Activated T-cell treated with anti-CD3 and anti-CD28 coated beads, Interleukin-2, amount 50 U/mL, for 4 hours (primary cell): ENCODE results near the gene RND2. TPM values are rescaled to one million over a fixed set of nuclear protein-coding genes. Genes with fewer than 3 reads are reported as not detected.
"Not testable (repeated sequence)": the region's sequence is repeated elsewhere in the genome, so short reads cannot be mapped to it uniquely, and the experiment has no call there.

Experiments
- ATAC-seq, 2 donors: fragments of 200-7000 bp; cut with Tn5 transposase; one replicate each; pipeline ENCODE4 v1.10.0; 2021
- DNase-seq: peaks from one replicate; pipeline ENCODE4 v3.0.0-alpha.2; 2020
- H3K27me3 Mint-ChIP-seq: one replicate; pipeline ENCODE4 v1.8.0; 2021; ENCODE audit warnings: low read depth, mixed read lengths
- H3K36me3 Mint-ChIP-seq: one replicate; pipeline ENCODE4 v1.8.0; 2022; ENCODE audit warnings: mixed read lengths; ENCODE audit not compliant: insufficient read depth
- H3K4me1 Mint-ChIP-seq: one replicate; pipeline ENCODE4 v1.8.0; 2021; ENCODE audit warnings: low read depth, mixed read lengths
- H3K4me3 Mint-ChIP-seq: one replicate; pipeline ENCODE4 v1.8.0; 2021; ENCODE audit warnings: mild to moderate bottlenecking, moderate library complexity, mixed read lengths
- H3K9me3 Mint-ChIP-seq: one replicate; pipeline ENCODE4 v1.8.0; 2021; ENCODE audit warnings: mixed read lengths
- total RNA-seq, 3 donors: library from RNA; stranded (reverse); gene quantifications; one replicate each; pipeline ENCODE4 v1.2.1, GENCODE V29; 2021

Gene RND2
- total RNA-seq, 3 donors from 2014 or later = 0.13 to 0.33 (median 0.24) TPM

DNA sequence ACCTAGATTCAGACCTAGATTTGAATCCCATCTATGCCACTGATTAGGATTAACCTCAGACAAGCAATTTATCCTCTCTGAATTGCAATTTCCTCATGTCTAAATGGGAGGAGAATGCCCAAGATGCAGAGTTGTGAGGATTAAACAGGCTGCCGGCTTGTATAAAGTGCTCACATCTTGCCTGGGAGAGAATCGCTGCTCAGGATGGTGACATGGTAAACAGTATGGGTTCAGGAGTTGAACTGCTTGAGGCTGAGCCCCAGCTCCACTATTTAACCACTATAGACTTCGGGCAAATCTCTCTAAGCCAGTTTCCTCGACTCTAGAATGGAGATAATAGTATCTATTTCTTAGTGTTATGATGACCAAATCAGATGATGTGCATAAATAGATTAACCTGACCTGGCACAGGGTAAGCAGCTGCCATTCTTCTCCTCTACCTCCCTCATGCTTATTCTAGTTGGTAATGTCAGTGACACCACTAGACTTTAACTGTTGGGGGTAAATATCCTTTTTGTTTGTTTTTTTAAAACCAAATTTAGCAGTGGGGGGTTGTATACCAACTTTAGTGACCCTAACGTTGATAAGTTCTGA is 27.5 kb upstream of the RND2 start:
- peaks cover 32% of the 10 kb centered on the region for H3K36me3 Mint-ChIP-seq
- H3K4me1 Mint-ChIP-seq = peaks cover 21% of the 10 kb centered on the region
- peak overlapping the region; percentile 98 for H3K4me3 Mint-ChIP-seq
- H3K27me3 Mint-ChIP-seq = no peaks in the 10 kb centered on the region
- no peak for DNase-seq
- no peaks in the 10 kb centered on the region for H3K9me3 Mint-ChIP-seq
- no peak for ATAC-seq

DNA sequence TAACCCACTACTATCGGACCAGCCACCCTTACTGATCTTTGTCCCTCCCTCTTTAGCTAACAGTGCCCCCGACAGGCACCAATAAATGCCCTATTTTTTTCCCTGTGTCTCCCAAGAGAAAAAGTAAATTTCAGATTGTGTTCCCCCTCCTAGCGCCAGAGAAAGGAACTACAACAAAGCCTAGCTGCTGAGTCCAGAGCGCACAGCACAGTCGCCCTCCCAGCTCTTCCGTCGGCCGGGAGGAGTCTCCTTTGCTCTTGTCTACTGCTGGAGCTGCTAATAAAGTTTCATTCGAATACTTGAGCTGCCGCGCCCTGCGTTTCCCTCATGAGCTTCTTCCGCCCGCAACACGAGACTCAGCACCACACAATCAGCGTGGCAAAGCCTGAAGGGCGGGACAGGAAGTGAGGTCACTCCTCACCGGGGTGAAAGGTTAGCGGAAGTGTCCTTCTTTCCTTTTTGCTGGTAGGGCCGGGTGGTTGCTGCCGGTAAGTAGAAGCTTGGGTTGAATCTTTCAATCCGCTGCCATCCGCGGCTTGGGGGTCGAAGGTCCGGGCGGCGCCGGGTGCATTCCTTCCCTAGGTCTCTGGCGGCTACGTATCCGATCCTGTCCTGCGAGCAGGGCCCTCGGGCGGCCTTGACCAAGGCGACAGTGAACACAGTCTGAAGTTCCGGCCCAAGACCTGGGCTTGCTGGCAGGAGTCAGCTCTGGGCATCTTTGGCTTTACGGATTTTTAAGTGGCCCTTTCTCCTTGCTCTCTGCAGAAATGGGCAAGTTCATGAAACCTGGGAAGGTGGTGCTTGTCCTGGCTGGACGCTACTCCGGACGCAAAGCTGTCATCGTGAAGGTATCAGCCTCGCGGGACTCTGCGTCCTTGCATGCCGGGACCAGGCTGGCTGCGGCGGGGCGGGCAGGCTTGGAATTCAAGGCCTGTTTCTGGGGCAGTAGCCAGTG is 26.8 kb upstream of the RND2 start, which contains the start of gene RPL27:
Gene RPL27 (plus strand): TSS at position 436 of the 955 bp plus-strand sequence. CDS start 332 bp downstream, at position 768.
- H3K36me3 Mint-ChIP-seq = peaks cover 34% of the 10 kb centered on the region
- H3K27me3 Mint-ChIP-seq = no peaks in the 10 kb centered on the region
- H3K9me3 Mint-ChIP-seq = no peaks in the 10 kb centered on the region
- peaks cover 21% of the 10 kb centered on the region for H3K4me1 Mint-ChIP-seq
- peak; percentile 95 to 96 for ATAC-seq
- peak within 1 kb of the TSS; percentile 98 for H3K4me3 Mint-ChIP-seq
- DNase-seq = peak; percentile 97

- H3K36me3 Mint-ChIP-seq = peaks cover 37% of the 10 kb centered on the region
- no peak for DNase-seq
Measured at GRCh38 chr17:42999003-42999525, 26.0 kb upstream of the RND2 start.

DNA sequence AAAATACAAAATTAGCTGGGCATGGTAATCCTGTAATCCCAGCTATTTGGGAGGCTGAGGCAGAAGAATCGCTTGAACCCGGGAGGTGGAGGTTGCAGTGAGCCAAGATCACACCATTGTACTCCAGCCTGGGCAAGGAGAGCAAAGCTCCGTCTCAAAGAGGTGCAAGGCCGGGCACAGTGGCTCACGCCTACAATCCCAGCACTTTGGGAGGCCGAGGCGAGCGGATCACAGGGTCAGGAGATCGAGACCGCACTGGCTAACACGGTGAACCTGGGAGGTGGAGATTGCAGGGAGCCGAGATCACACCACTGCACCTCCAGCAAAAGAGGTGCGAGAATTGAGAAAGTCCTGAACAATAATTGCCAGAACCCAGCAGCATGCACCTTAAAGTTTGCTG is 24.1 kb upstream of the RND2 start:
- not testable (repeated sequence) for ATAC-seq, H3K27me3 Mint-ChIP-seq, H3K9me3 Mint-ChIP-seq, DNase-seq
- Mint-ChIP-seq H3K4me3 (peak overlapping the region; percentile 35), H3K4me1 (peaks cover 21% of the 10 kb centered on the region), H3K36me3 (peaks cover 37% of the 10 kb centered on the region)

More at GRCh38 chr17:42999003-42999525, 26.0 kb upstream of the RND2 start:
- Mint-ChIP-seq H3K27me3 (no peaks in the 10 kb centered on the region), H3K4me3 (peak overlapping the region; percentile 98), H3K9me3 (no peaks in the 10 kb centered on the region), H3K4me1 (peaks cover 21% of the 10 kb centered on the region)
- no peak for ATAC-seq

DNA sequence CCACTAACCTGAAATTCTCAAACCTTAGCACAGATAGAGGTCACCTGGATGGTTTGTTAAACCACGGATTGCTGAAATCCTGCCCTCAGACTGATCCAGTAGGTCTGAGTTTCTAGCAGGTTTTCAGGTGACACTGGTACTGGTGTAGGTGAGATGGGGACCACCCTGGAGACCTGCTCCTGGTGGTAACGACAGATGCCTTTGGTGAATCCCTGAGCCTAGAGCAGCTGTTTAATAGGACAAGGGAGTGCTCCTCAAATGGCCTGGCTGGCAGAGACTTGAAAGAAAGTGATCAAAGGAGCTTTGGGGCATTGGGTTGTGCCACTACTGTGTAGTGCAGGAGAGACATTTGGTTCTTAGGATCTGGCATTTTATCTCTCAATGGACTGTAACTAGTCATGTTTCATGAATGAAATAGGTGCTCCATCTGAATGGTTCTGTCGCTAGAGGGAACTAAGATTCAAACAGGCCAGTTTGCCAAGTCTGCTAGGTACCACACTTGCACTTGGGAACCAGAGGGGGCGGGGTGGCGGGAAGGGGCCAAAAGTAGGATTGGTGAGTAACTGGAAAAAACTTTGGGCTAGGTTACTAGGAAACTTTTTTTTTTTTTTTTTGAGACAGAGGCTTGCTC is 21.4 kb upstream of the RND2 start:
- Mint-ChIP-seq H3K4me3 (no peak overlapping the region), H3K27me3 (no peaks in the 10 kb centered on the region), H3K4me1 (peaks cover 30% of the 10 kb centered on the region), H3K9me3 (no peaks in the 10 kb centered on the region), H3K36me3 (peaks cover 35% of the 10 kb centered on the region)
- ATAC-seq (no peak), DNase-seq (no peak)

- no peaks in the 10 kb centered on the region for H3K9me3 Mint-ChIP-seq
- H3K4me3 Mint-ChIP-seq = peak within 1 kb of the TSS; percentile 98
- H3K27me3 Mint-ChIP-seq = no peaks in the 10 kb centered on the region
- ATAC-seq (peak; percentile 98), DNase-seq (peak; percentile 80)
- peaks cover 26% of the 10 kb centered on the region for H3K4me1 Mint-ChIP-seq
- peaks cover 19% of the 10 kb centered on the region for H3K36me3 Mint-ChIP-seq
Measured at GRCh38 chr17:43006639-43007551, 18.1 kb upstream of the RND2 start, which contains the start of gene IFI35. Gene IFI35 (plus strand): TSS chr17:43006784. CDS start chr17:43006948, 164 bp downstream.

- Mint-ChIP-seq H3K36me3 (peaks cover 21% of the 10 kb centered on the region), H3K9me3 (no peaks in the 10 kb centered on the region), H3K4me1 (peaks cover 28% of the 10 kb centered on the region), H3K4me3 (no peak overlapping the region), H3K27me3 (no peaks in the 10 kb centered on the region)
- ATAC-seq (no peak), DNase-seq (no peak)
Measured at GRCh38 chr17:43010667-43011308, 14.2 kb upstream of the RND2 start.

DNA sequence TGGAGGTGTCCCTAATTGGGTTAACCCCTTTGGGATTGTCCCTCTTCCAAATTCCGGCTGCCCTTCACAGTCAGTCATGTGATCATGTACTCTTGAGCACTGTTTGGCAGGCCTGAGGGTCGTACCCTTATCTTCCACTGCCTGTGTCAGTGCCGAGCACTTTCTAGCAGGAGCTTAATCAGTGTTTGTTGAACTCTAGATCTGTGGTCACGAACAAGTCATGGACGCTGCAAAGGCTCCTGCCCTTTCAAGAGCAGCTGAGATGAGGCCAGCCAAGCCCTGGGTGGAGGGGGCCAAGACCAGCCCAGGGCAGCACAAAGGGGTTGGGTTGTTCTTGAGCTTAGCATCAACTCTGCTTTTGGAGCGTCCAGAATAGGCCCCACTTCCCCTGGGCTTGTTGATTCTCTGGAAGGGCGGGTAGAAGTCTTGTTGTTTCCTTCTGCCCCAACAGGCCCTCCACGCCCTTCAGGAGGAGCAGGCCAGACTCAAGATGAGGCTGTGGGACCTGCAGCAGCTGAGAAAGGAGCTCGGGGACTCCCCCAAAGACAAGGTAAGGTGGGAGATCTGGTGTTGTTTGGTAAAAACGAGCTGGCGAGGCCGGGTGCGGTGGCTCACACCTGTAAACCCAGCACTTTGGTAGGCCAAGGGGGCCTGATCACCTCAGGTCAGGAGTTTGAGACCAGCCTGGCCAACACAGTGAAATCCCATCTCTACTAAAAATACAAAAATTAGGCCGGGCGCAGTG is 13.1 kb upstream of the RND2 start:
- Mint-ChIP-seq H3K36me3 (peaks cover 21% of the 10 kb centered on the region), H3K27me3 (no peaks in the 10 kb centered on the region), H3K4me1 (peaks cover 21% of the 10 kb centered on the region), H3K9me3 (no peaks in the 10 kb centered on the region), H3K4me3 (no peak overlapping the region)
- ATAC-seq (no peak), DNase-seq (no peak)

- no peaks in the 10 kb centered on the region for H3K27me3 Mint-ChIP-seq
- H3K9me3 Mint-ChIP-seq = no peaks in the 10 kb centered on the region
Measured at GRCh38 chr17:43013296-43013695, 11.7 kb upstream of the RND2 start.

GRCh38 chr17:43014020-43014648 is 10.9 kb upstream of the RND2 start:
- H3K4me1 Mint-ChIP-seq = peaks cover 20% of the 10 kb centered on the region
- peaks cover 21% of the 10 kb centered on the region for H3K36me3 Mint-ChIP-seq
- no peak overlapping the region for H3K4me3 Mint-ChIP-seq
- ATAC-seq = no peak
- H3K9me3 Mint-ChIP-seq = no peaks in the 10 kb centered on the region
- H3K27me3 Mint-ChIP-seq = no peaks in the 10 kb centered on the region
- no peak for DNase-seq

More at GRCh38 chr17:43013296-43013695, 11.7 kb upstream of the RND2 start:
- H3K4me3 Mint-ChIP-seq = no peak overlapping the region
- H3K36me3 Mint-ChIP-seq = peaks cover 21% of the 10 kb centered on the region
- peaks cover 15% of the 10 kb centered on the region for H3K4me1 Mint-ChIP-seq
- ATAC-seq (no peak), DNase-seq (no peak)

- no peak for ATAC-seq
- H3K36me3 Mint-ChIP-seq = peaks cover 21% of the 10 kb centered on the region
- DNase-seq = no peak
Measured at GRCh38 chr17:43014649-43015542, 10.1 kb upstream of the RND2 start.

More at GRCh38 chr17:43014649-43015542, 10.1 kb upstream of the RND2 start:
- Mint-ChIP-seq H3K9me3 (no peaks in the 10 kb centered on the region), H3K4me1 (peaks cover 26% of the 10 kb centered on the region), H3K27me3 (no peaks in the 10 kb centered on the region), H3K4me3 (no peak overlapping the region)
